Right lobe of liver (tissue), 4 donors: ENCODE measurements around the gene LCMT1.

Source experiments
- POLR2A ChIP-seq: fragments of 450-650 bp; IDR thresholded peaks from one replicate; pipeline ENCODE4 v1.6.1; 2017; ENCODE audit warnings: antibody characterized with exemption, mild to moderate bottlenecking
- TF ChIP-seq, protein P1 (sequence below), 4 donors: fragments of 200-600 bp in 3 of 4; fragments of 450-650 bp in 1 of 4; IDR thresholded peaks; one replicate each; pipeline versions ENCODE4 v1.5.1 to v1.8.0; 2016 to 2022; ENCODE audit warnings: antibody characterized with exemption in 4 of 4, mild to moderate bottlenecking in 2 of 4
- donor health status: DM: no; HTN: no; CAD: no.
- donor health status: DM: no; HTN: no; CAD: no.
- donor health status: DM: no; HTN: yes; CAD: no.

DNA sequence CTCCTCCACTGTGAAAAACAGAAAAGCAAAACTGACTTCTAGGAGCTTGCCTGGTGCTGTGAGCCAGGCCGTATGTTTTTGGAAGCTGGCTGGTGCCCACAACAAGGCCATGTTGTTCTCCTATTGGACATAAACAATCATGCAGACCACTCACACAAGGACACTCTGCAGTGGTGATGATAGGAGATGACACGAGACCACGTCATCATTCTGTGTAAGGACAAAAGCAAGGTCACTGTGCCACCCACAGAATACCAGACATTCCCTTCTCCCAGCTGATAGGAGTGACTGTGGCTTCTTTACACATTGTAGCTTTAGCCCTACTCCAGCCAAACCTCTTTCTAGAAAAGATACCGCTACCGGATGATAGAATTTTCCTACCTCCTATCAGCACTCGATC lies 47.7 kb upstream of the LCMT1 start:
- TF ChIP-seq, protein P1, sequence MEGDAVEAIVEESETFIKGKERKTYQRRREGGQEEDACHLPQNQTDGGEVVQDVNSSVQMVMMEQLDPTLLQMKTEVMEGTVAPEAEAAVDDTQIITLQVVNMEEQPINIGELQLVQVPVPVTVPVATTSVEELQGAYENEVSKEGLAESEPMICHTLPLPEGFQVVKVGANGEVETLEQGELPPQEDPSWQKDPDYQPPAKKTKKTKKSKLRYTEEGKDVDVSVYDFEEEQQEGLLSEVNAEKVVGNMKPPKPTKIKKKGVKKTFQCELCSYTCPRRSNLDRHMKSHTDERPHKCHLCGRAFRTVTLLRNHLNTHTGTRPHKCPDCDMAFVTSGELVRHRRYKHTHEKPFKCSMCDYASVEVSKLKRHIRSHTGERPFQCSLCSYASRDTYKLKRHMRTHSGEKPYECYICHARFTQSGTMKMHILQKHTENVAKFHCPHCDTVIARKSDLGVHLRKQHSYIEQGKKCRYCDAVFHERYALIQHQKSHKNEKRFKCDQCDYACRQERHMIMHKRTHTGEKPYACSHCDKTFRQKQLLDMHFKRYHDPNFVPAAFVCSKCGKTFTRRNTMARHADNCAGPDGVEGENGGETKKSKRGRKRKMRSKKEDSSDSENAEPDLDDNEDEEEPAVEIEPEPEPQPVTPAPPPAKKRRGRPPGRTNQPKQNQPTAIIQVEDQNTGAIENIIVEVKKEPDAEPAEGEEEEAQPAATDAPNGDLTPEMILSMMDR (IDR thresholded peaks at IDR 0.05): no peak
- no peak for TF ChIP-seq POLR2A
